GM12878 (cell line): Measurements from ENCODE around the gene EPHB1. TPM values are rescaled to one million over a fixed set of nuclear protein-coding genes. Genes with fewer than 3 reads are reported as not detected.

ENCODE experiments used
- FOXK2 ChIP-seq: fragments of 450-650 bp; IDR thresholded peaks from 2 replicates; pipeline ENCODE4 v1.6.1; 2017; ENCODE audit warnings: mild to moderate bottlenecking, moderate library complexity
- HCFC1 ChIP-seq: fragments of 150-350 bp; IDR thresholded peaks from 2 replicates; pipeline ENCODE4 v1.6.1; 2014; ENCODE audit warnings: low read length
- IRF5 ChIP-seq: fragments of 450-650 bp; IDR thresholded peaks from 2 replicates; pipeline ENCODE4 v1.6.1; 2017; ENCODE audit warnings: borderline replicate concordance
- JUNB ChIP-seq: IDR thresholded peaks from 2 replicates; pipeline ENCODE4 v1.6.1; 2016; ENCODE audit warnings: antibody characterized with exemption, mild to moderate bottlenecking
- MTA2 ChIP-seq: fragments of 450-650 bp; IDR thresholded peaks from 2 replicates; pipeline ENCODE4 v1.6.1; 2016; ENCODE audit warnings: low read depth, mild to moderate bottlenecking, moderate library complexity
- RAD21 ChIP-seq: IDR thresholded peaks from 2 replicates; pipeline ENCODE4 v1.6.1; 2011; ENCODE audit warnings: mild to moderate bottlenecking, low read depth, low read length, moderate library complexity; ENCODE audit not compliant: insufficient read depth
- RB1 ChIP-seq: fragments of 450-650 bp; formaldehyde crosslinking; IDR thresholded peaks from 2 replicates; pipeline ENCODE4 v1.6.1; 2017; ENCODE audit warnings: mild to moderate bottlenecking, borderline replicate concordance
- RBBP5 ChIP-seq: fragments of 200-600 bp; sonication (generic); conservative IDR thresholded peaks from 2 replicates; pipeline ENCODE4 v1.6.1; 2016
- TCF7 ChIP-seq: IDR thresholded peaks from 2 replicates; pipeline ENCODE4 v1.6.1; 2014; ENCODE audit warnings: antibody characterized with exemption, borderline replicate concordance
- YBX1 ChIP-seq: fragments of 450-650 bp; IDR thresholded peaks from 2 replicates; pipeline ENCODE4 v1.6.1; 2016; ENCODE audit warnings: antibody characterized with exemption
- ZBTB11 ChIP-seq: fragments of 450-650 bp; formaldehyde crosslinking; IDR thresholded peaks from 2 replicates; pipeline ENCODE4 v1.5.0; 2022; ENCODE audit warnings: mild to moderate bottlenecking, missing genetic modification characterization
- ZNF207 ChIP-seq: fragments of 450-650 bp; IDR thresholded peaks from 2 replicates; pipeline ENCODE4 v1.6.1; 2014; ENCODE audit warnings: antibody characterized with exemption, mild to moderate bottlenecking, borderline replicate concordance
- polyA plus RNA-seq, 11 experiments: library from polyadenylated mRNA; depleted of rRNA in 4 of 11; unstranded in 6 of 11; stranded (reverse) in 5 of 11; fragments of >200 nt; fragmentation: Nextera tagmentation in 4 of 11; fragmentation: Illumina TruSeq in 1 of 11; extraction: Ambion mirVana in 4 of 11; extraction: Trizol in 1 of 11; gene quantifications; 1 replicate in 1 of 11; 2 replicates in 10 of 11; pipeline versions ENCODE4 v1.2.1 to v1.2.3, GENCODE V29; 2011 to 2016; ENCODE audit warnings: inconsistent platforms in 2 of 11, missing spikeins in 2 of 11, low read depth in 1 of 11
- total RNA-seq, 4 experiments: library from RNA; depleted of rRNA in 3 of 4; stranded (reverse); fragments of >200 nt in 3 of 4; fragmentation: Illumina TruSeq in 1 of 4; extraction: Trizol in 1 of 4; gene quantifications; 2 replicates each; pipeline versions ENCODE4 v1.2.1 to v1.2.3, GENCODE V29; 2013 to 2021
- TF ChIP-seq, protein P1 (sequence below): IDR thresholded peaks from 2 replicates; pipeline ENCODE4 v1.6.1; 2011; ENCODE audit warnings: low read depth, mild to moderate bottlenecking, low read length, moderate library complexity, borderline replicate concordance; ENCODE audit errors: extremely low read depth
- TF ChIP-seq, protein P2 (sequence below): fragments of 450-650 bp; IDR thresholded peaks from 2 replicates; pipeline ENCODE4 v1.6.1; 2017; ENCODE audit warnings: antibody characterized with exemption, mild to moderate bottlenecking, moderate library complexity
- TF ChIP-seq, protein P3 (sequence below): fragments of 450-650 bp; IDR thresholded peaks from 2 replicates; pipeline ENCODE4 v1.6.1; 2016; ENCODE audit warnings: mild to moderate bottlenecking
- TF ChIP-seq, protein P4 (sequence below): fragments of 450-650 bp; IDR thresholded peaks from 2 replicates; pipeline ENCODE4 v1.6.1; 2018; ENCODE audit warnings: mild to moderate bottlenecking, low read depth, moderate library complexity; ENCODE audit not compliant: partially characterized antibody
- TF ChIP-seq, protein P5 (sequence below): IDR thresholded peaks from 2 replicates; pipeline ENCODE4 v1.6.1; 2012; ENCODE audit warnings: low read length, inconsistent platforms

EPHB1 gene
- total and polyA plus RNA-seq, 10 of the 15 experiments (the other 5 are each of a cell fraction or from before 2014, with no cell fraction given) = 0.33 to 23.8 (median 1.2) TPM

- no peak for TF ChIP-seq IRF5
- TF ChIP-seq JUNB = no peak
- TF ChIP-seq, protein P1, sequence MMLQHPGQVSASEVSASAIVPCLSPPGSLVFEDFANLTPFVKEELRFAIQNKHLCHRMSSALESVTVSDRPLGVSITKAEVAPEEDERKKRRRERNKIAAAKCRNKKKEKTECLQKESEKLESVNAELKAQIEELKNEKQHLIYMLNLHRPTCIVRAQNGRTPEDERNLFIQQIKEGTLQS = no peak
- no peak for TF ChIP-seq YBX1
- no peak for TF ChIP-seq RBBP5
- peak; percentile 82 for TF ChIP-seq MTA2
- no peak for TF ChIP-seq TCF7
- no peak for TF ChIP-seq FOXK2
- TF ChIP-seq, protein P2, sequence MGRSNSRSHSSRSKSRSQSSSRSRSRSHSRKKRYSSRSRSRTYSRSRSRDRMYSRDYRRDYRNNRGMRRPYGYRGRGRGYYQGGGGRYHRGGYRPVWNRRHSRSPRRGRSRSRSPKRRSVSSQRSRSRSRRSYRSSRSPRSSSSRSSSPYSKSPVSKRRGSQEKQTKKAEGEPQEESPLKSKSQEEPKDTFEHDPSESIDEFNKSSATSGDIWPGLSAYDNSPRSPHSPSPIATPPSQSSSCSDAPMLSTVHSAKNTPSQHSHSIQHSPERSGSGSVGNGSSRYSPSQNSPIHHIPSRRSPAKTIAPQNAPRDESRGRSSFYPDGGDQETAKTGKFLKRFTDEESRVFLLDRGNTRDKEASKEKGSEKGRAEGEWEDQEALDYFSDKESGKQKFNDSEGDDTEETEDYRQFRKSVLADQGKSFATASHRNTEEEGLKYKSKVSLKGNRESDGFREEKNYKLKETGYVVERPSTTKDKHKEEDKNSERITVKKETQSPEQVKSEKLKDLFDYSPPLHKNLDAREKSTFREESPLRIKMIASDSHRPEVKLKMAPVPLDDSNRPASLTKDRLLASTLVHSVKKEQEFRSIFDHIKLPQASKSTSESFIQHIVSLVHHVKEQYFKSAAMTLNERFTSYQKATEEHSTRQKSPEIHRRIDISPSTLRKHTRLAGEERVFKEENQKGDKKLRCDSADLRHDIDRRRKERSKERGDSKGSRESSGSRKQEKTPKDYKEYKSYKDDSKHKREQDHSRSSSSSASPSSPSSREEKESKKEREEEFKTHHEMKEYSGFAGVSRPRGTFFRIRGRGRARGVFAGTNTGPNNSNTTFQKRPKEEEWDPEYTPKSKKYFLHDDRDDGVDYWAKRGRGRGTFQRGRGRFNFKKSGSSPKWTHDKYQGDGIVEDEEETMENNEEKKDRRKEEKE = no peak
- no peak for TF ChIP-seq ZNF207
- TF ChIP-seq HCFC1 = no peak
- TF ChIP-seq, protein P3, sequence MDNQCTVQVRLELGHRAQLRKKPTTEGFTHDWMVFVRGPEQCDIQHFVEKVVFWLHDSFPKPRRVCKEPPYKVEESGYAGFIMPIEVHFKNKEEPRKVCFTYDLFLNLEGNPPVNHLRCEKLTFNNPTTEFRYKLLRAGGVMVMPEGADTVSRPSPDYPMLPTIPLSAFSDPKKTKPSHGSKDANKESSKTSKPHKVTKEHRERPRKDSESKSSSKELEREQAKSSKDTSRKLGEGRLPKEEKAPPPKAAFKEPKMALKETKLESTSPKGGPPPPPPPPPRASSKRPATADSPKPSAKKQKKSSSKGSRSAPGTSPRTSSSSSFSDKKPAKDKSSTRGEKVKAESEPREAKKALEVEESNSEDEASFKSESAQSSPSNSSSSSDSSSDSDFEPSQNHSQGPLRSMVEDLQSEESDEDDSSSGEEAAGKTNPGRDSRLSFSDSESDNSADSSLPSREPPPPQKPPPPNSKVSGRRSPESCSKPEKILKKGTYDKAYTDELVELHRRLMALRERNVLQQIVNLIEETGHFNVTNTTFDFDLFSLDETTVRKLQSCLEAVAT = no peak
- no peak for TF ChIP-seq ZBTB11 (CRISPR knock-in tag)
- TF ChIP-seq, protein P4, sequence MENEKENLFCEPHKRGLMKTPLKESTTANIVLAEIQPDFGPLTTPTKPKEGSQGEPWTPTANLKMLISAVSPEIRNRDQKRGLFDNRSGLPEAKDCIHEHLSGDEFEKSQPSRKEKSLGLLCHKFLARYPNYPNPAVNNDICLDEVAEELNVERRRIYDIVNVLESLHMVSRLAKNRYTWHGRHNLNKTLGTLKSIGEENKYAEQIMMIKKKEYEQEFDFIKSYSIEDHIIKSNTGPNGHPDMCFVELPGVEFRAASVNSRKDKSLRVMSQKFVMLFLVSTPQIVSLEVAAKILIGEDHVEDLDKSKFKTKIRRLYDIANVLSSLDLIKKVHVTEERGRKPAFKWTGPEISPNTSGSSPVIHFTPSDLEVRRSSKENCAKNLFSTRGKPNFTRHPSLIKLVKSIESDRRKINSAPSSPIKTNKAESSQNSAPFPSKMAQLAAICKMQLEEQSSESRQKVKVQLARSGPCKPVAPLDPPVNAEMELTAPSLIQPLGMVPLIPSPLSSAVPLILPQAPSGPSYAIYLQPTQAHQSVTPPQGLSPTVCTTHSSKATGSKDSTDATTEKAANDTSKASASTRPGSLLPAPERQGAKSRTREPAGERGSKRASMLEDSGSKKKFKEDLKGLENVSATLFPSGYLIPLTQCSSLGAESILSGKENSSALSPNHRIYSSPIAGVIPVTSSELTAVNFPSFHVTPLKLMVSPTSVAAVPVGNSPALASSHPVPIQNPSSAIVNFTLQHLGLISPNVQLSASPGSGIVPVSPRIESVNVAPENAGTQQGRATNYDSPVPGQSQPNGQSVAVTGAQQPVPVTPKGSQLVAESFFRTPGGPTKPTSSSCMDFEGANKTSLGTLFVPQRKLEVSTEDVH = no peak
- no peak for TF ChIP-seq RAD21
- no peak for TF ChIP-seq RB1
- TF ChIP-seq, protein P5, sequence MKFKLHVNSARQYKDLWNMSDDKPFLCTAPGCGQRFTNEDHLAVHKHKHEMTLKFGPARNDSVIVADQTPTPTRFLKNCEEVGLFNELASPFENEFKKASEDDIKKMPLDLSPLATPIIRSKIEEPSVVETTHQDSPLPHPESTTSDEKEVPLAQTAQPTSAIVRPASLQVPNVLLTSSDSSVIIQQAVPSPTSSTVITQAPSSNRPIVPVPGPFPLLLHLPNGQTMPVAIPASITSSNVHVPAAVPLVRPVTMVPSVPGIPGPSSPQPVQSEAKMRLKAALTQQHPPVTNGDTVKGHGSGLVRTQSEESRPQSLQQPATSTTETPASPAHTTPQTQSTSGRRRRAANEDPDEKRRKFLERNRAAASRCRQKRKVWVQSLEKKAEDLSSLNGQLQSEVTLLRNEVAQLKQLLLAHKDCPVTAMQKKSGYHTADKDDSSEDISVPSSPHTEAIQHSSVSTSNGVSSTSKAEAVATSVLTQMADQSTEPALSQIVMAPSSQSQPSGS = no peak
Measured at GRCh38 chr3:134810052-134810435, 15.0 kb downstream of the EPHB1 start (continued).
